Measurements from ENCODE around the gene GPATCH4.

Gene GPATCH4

DNA sequence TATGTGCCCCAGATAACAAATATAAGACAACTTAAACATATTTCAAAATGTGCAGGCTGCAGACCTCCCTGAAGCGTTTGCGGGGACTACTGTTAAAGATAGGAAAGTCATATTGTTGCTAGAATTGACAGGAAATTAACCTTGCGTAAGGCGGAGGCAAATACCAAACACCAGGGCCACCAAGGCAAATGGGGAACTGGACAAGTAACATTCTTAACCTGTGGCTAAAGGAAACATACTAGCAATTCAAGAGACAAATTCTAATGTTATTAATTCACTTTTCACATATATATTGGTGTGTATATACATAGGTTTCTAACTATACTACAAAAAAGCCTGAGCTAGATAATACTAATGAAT is 24.8 kb upstream of the GPATCH4 start:
- no peak overlapping the region for H3K4me3 ChIP-seq (ENCODE audit: low read length)
- no peak for DNase-seq (ENCODE audit: low read depth)
- TF ChIP-seq, protein P1, sequence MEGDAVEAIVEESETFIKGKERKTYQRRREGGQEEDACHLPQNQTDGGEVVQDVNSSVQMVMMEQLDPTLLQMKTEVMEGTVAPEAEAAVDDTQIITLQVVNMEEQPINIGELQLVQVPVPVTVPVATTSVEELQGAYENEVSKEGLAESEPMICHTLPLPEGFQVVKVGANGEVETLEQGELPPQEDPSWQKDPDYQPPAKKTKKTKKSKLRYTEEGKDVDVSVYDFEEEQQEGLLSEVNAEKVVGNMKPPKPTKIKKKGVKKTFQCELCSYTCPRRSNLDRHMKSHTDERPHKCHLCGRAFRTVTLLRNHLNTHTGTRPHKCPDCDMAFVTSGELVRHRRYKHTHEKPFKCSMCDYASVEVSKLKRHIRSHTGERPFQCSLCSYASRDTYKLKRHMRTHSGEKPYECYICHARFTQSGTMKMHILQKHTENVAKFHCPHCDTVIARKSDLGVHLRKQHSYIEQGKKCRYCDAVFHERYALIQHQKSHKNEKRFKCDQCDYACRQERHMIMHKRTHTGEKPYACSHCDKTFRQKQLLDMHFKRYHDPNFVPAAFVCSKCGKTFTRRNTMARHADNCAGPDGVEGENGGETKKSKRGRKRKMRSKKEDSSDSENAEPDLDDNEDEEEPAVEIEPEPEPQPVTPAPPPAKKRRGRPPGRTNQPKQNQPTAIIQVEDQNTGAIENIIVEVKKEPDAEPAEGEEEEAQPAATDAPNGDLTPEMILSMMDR (conservative IDR thresholded peaks at IDR 0.05; ENCODE audit: low read depth, low read length), result no peak

DNA sequence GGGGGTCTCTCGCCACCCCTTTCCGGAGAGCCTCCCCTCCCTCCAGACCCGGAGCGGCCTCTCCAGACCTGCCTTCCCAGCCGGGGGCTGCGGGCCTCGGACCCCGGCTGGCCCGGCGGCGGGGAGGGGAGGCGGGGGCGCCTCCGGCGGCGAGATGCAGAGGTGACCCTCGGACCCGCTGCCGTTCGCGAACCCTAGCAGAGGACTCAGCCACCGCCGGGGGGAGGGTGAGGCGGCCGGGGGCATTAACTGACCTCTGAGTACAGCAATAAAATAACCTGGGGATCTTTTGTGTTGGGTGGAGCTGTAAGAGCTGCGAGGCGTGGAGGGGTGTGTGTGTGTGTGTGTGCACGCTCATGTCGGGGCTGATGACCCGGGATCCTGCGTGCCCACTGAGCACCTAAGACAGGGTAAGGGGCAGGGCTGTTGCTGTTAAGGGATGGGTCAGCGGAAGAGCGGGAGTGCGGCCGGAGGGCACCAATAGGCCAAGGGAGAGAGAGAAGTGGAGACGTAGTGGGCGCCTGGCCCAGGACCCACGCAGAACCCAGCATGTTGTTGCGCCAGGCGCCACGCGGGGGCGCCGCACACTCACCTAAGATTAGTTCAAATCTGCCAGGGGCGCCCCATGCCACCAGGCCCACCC is 24.3 kb upstream of the GPATCH4 start:
- DNase-seq (ENCODE audit: low read depth), result no peak
- TF ChIP-seq, protein P1 (conservative IDR thresholded peaks at IDR 0.05; ENCODE audit: low read depth, low read length), result peak; percentile 82
- H3K4me3 ChIP-seq (ENCODE audit: low read length), result no peak overlapping the region

DNA sequence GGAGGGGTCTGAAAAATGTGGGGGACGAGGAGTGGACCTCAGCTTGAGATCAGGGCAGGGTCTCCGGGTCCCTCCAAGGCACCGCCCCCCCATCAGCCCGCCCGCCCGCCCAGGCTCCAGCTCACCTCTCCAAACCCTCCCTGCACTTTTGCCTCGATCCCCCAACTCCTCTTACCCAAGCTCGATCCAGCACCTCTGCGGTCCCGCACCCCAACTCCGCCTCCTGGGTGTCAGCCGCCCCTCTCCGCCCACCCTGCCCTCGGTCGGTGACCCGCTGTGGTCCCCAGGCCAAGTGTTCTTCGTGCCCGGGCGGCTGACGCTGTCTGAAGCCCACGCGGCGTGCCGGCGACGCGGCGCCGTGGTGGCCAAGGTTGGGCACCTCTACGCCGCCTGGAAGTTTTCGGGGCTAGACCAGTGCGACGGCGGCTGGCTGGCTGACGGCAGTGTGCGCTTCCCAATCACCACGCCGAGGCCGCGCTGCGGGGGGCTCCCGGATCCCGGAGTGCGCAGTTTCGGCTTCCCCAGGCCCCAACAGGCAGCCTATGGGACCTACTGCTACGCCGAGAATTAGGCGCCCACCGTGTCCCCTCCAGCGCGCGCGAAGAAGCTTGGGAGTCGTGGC is 23.6 kb upstream of the GPATCH4 start:
- H3K4me3 ChIP-seq (ENCODE audit: low read length), result no peak overlapping the region
- DNase-seq (ENCODE audit: low read depth), result no peak
- TF ChIP-seq, protein P1 (conservative IDR thresholded peaks at IDR 0.05; ENCODE audit: low read depth, low read length), result no peak

DNA sequence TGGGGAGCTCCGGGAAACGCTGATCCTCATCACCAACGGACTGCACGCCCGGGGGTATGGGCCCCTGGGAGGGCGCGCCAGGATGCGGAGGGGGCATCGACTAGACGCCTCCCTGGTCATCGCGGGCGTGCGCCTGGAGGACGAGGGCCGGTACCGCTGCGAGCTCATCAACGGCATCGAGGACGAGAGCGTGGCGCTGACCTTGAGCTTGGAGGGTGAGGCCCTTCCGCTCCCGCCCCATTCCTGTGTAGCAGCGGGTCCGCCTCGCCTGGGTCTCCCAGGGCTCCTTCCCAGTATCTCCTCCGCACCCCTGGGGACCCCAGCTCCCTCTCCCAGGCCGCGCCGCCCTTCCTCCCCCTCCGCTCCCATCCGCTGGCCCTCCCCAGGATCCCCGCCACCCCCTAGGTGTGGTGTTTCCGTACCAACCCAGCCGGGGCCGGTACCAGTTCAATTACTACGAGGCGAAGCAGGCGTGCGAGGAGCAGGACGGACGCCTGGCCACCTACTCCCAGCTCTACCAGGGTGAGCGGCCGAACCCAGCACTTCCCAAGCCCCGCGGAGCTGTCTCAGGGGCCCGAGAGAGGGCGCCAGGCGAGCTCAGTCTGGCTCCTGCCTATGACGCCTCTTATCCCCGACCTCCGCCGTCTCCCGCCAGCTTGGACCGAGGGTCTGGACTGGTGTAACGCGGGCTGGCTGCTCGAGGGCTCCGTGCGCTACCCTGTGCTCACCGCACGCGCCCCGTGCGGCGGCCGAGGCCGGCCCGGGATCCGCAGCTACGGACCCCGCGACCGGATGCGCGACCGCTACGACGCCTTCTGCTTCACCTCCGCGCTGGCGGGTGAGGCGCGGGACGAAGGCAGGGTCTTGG is 22.9 kb upstream of the GPATCH4 start:
- no peak overlapping the region for H3K4me3 ChIP-seq (ENCODE audit: low read length)
- DNase-seq (ENCODE audit: low read depth), result no peak
- TF ChIP-seq, protein P1 (conservative IDR thresholded peaks at IDR 0.05; ENCODE audit: low read depth, low read length), result peak; percentile 53

- no peak for DNase-seq (ENCODE audit: low read depth)
- TF ChIP-seq, protein P1 (conservative IDR thresholded peaks at IDR 0.05; ENCODE audit: low read depth, low read length), result no peak
- no peak overlapping the region for H3K4me3 ChIP-seq (ENCODE audit: low read length)
Observed at GRCh38 chr1:156622581-156623297, 21.5 kb upstream of the GPATCH4 start.

GRCh38 chr1:156619582-156619955 is 18.3 kb upstream of the GPATCH4 start:
- no peak overlapping the region for H3K4me3 ChIP-seq (ENCODE audit: low read length)
- DNase-seq (ENCODE audit: low read depth), result no peak
- TF ChIP-seq, protein P1 (conservative IDR thresholded peaks at IDR 0.05; ENCODE audit: low read depth, low read length), result no peak

Data from retinal pigment epithelial cell (primary cell).